Umbilical cord (tissue), 2 donors: ENCODE measurements around the gene SKI. TPM values are rescaled to one million over a fixed set of nuclear protein-coding genes. Genes with fewer than 3 reads are reported as not detected.
"Not testable (repeated sequence)": the region's sequence is repeated elsewhere in the genome, so short reads cannot be mapped to it uniquely, and the experiment has no call there.

ENCODE experiments used
- DNase-seq: peaks from one replicate; pipeline ENCODE4 v3.0.0-alpha.2; 2015; ENCODE audit warnings: low spot score
- total RNA-seq: library from RNA; depleted of rRNA; stranded (reverse); fragments of >200 nt; gene quantifications from one replicate; pipeline ENCODE4 v1.2.3, GENCODE V29; 2014; ENCODE audit warnings: low replicate concordance; ENCODE audit not compliant: insufficient read depth

SKI gene
- total RNA-seq, 1 donor from 2014 or later, result 29.6 TPM

GRCh38 chr1:2320006-2320405 is 91.9 kb downstream of the SKI start:
- DNase-seq, result peak; percentile 73

GRCh38 chr1:2320760-2321667 is 92.9 kb downstream of the SKI start:
- peak; percentile 55 for DNase-seq

GRCh38 chr1:2322065-2322571 is 94.0 kb downstream of the SKI start:
- DNase-seq, result peak; percentile 96

- DNase-seq, result no peak
Measured at GRCh38 chr1:2322581-2323211, 94.6 kb downstream of the SKI start.

- DNase-seq, result no peak
Measured at GRCh38 chr1:2323451-2323974, 95.4 kb downstream of the SKI start.

GRCh38 chr1:2324553-2325366 is 96.6 kb downstream of the SKI start:
- DNase-seq, result no peak

- DNase-seq, result no peak
Measured at GRCh38 chr1:2326524-2326923, 98.4 kb downstream of the SKI start.

- DNase-seq, result not testable (repeated sequence)
Measured at GRCh38 chr1:2327162-2327561, 99.0 kb downstream of the SKI start.

- no peak for DNase-seq
Measured at GRCh38 chr1:2327841-2328240, 99.7 kb downstream of the SKI start.

GRCh38 chr1:2328676-2329455 is 100.7 kb downstream of the SKI start:
- no peak for DNase-seq

- no peak for DNase-seq
Measured at GRCh38 chr1:2330035-2330434, 101.9 kb downstream of the SKI start.

GRCh38 chr1:2330519-2331199 is 102.5 kb downstream of the SKI start:
- peak; percentile 97 for DNase-seq

GRCh38 chr1:2331200-2331544 is 103.1 kb downstream of the SKI start:
- DNase-seq, result no peak

GRCh38 chr1:2331580-2331979 is 103.5 kb downstream of the SKI start:
- not testable (repeated sequence) for DNase-seq

- DNase-seq, result no peak
Measured at GRCh38 chr1:2334366-2334765, 106.2 kb downstream of the SKI start.

GRCh38 chr1:2334883-2335534 is 106.9 kb downstream of the SKI start:
- no peak for DNase-seq

- DNase-seq, result no peak
Measured at GRCh38 chr1:2335721-2336455, 107.8 kb downstream of the SKI start.

- no peak for DNase-seq
Measured at GRCh38 chr1:2336499-2336898, 108.4 kb downstream of the SKI start.

GRCh38 chr1:2337081-2337480 is 109.0 kb downstream of the SKI start:
- DNase-seq, result no peak
